HEK293 (cell line): ENCODE data around the gene FARSA.

ENCODE experiments used
- CTCF ChIA-PET: fragments of 350-600 bp; formaldehyde crosslinking; extraction: SDS; loops from one replicate; lab custom pipeline; 2021; ENCODE audit warnings: antibody characterized with exemption; lab: Yijun Ruan, JAX
- POLR2A ChIA-PET: fragments of 300-600 bp; formaldehyde crosslinking; extraction: SDS; loops from one replicate; lab custom pipeline; 2020; ENCODE audit warnings: antibody characterized with exemption, inconsistent platforms; lab: Yijun Ruan, JAX
- H3K27ac ChIP-seq: fragments of 200-500 bp; sonication (Bioruptor generic); 2 replicates; pipeline ENCODE4 v1.5.1; 2014; ENCODE audit warnings: low read depth, low read length, control low read depth, inconsistent platforms; ENCODE audit errors: extremely low read depth
- H3K36me3 ChIP-seq, 2 experiments: fragments of 200-500 bp in 1 of 2; sonication (Bioruptor generic) in 1 of 2; 1 replicate in 1 of 2; 2 replicates in 1 of 2; pipeline ENCODE4 v1.5.1; 2014 to 2017; ENCODE audit warnings: inconsistent platforms in 2 of 2, low read length in 2 of 2; ENCODE audit not compliant: control insufficient read depth in 2 of 2, insufficient read depth in 1 of 2
- H3K4me1 ChIP-seq: fragments of 200-500 bp; sonication (Bioruptor generic); 2 replicates; pipeline ENCODE4 v1.5.1; 2014; ENCODE audit warnings: mild to moderate bottlenecking, low read length, inconsistent platforms; ENCODE audit not compliant: control insufficient read depth, insufficient read depth
- H3K4me3 ChIP-seq: 2 replicates; pipeline ENCODE4 v1.5.1; 2011; ENCODE audit warnings: low read depth, mild to moderate bottlenecking, control low read depth, low read length, moderate library complexity
- H3K9me3 ChIP-seq: fragments of 200-500 bp; sonication (Bioruptor generic); 2 replicates; pipeline ENCODE4 v1.5.1; 2014; ENCODE audit warnings: low read depth, low read length, inconsistent platforms; ENCODE audit not compliant: control insufficient read depth, insufficient read depth
- AEBP2 ChIP-seq: fragments of 450-650 bp; formaldehyde crosslinking; IDR thresholded peaks from 2 replicates; pipeline ENCODE4 v1.5.1; 2016; ENCODE audit warnings: missing biosample characterization, missing genetic modification characterization, borderline replicate concordance
- BCL11B ChIP-seq: fragments of 450-650 bp; formaldehyde crosslinking; IDR thresholded peaks from 2 replicates; pipeline ENCODE4 v1.5.1; 2016; ENCODE audit warnings: low read depth, missing biosample characterization, missing genetic modification characterization
- HOXD13 ChIP-seq: sonication (generic); formaldehyde crosslinking; IDR thresholded peaks from 2 replicates; pipeline ENCODE4 v1.8.0; 2022; ENCODE audit warnings: missing genetic modification reagents, borderline replicate concordance
- KLF9 ChIP-seq: fragments of 450-650 bp; formaldehyde crosslinking; IDR thresholded peaks from 2 replicates; pipeline ENCODE4 v1.5.1; 2016; ENCODE audit warnings: missing biosample characterization, missing genetic modification characterization, low read depth
- MEIS1 ChIP-seq: sonication (generic); formaldehyde crosslinking; IDR thresholded peaks from 2 replicates; pipeline ENCODE4 v1.8.1; 2022; ENCODE audit warnings: missing genetic modification reagents, mild to moderate bottlenecking, borderline replicate concordance
- PRDM4 ChIP-seq: fragments of 450-650 bp; formaldehyde crosslinking; IDR thresholded peaks from 2 replicates; pipeline ENCODE4 v1.5.1; 2017; ENCODE audit warnings: missing biosample characterization, missing genetic modification characterization
- SETDB1 ChIP-seq: IDR thresholded peaks from one replicate; pipeline ENCODE4 v1.6.1; 2017; ENCODE audit warnings: mild to moderate bottlenecking, low read length, moderate library complexity, mixed read lengths; ENCODE audit not compliant: insufficient read length
- SP2 ChIP-seq: fragments of 450-650 bp; formaldehyde crosslinking; IDR thresholded peaks from 2 replicates; pipeline ENCODE4 v1.5.1; 2016; ENCODE audit warnings: missing biosample characterization, missing genetic modification characterization
- ZBTB26 ChIP-seq: fragments of 450-650 bp; formaldehyde crosslinking; optimal IDR thresholded peaks from 2 replicates; pipeline ENCODE3; 2016; ENCODE audit warnings: missing biosample characterization, mild to moderate bottlenecking, missing genetic modification characterization
- ZFHX2 ChIP-seq: fragments of 450-650 bp; formaldehyde crosslinking; conservative IDR thresholded peaks from 2 replicates; pipeline ENCODE4 v1.5.1; 2016; ENCODE audit warnings: missing biosample characterization, missing genetic modification characterization
- ZNF10 ChIP-seq: fragments of 450-650 bp; formaldehyde crosslinking; IDR thresholded peaks from 2 replicates; pipeline ENCODE4 v1.5.1; 2017; ENCODE audit warnings: missing biosample characterization, missing genetic modification characterization
- ZNF112 ChIP-seq: fragments of 450-650 bp; formaldehyde crosslinking; IDR thresholded peaks from 2 replicates; pipeline ENCODE4 v1.5.0; 2017; ENCODE audit warnings: missing biosample characterization, missing genetic modification characterization
- ZNF174 ChIP-seq: fragments of 450-650 bp; formaldehyde crosslinking; IDR thresholded peaks from 2 replicates; pipeline ENCODE4 v1.5.0; 2017; ENCODE audit warnings: missing biosample characterization, mild to moderate bottlenecking, missing genetic modification characterization
- ZNF184 ChIP-seq: fragments of 450-650 bp; IDR thresholded peaks from 2 replicates; pipeline ENCODE4 v1.5.1; 2018; ENCODE audit warnings: missing biosample characterization, mild to moderate bottlenecking, missing genetic modification characterization
- ZNF2 ChIP-seq: fragments of 450-650 bp; formaldehyde crosslinking; IDR thresholded peaks from 2 replicates; pipeline ENCODE4 v1.5.1; 2016; ENCODE audit warnings: missing biosample characterization, missing genetic modification characterization
- ZNF335 ChIP-seq: fragments of 450-650 bp; formaldehyde crosslinking; conservative IDR thresholded peaks from 2 replicates; pipeline ENCODE4 v1.5.1; 2016; ENCODE audit warnings: missing biosample characterization, missing genetic modification characterization
- ZNF366 ChIP-seq: fragments of 450-650 bp; formaldehyde crosslinking; conservative IDR thresholded peaks from 2 replicates; pipeline ENCODE4 v1.5.1; 2016; ENCODE audit warnings: missing biosample characterization, missing genetic modification characterization
- ZNF391 ChIP-seq: fragments of 450-650 bp; formaldehyde crosslinking; IDR thresholded peaks from 2 replicates; pipeline ENCODE4 v1.5.1; 2016; ENCODE audit warnings: low read depth, missing biosample characterization, missing genetic modification characterization, borderline replicate concordance
- ZNF426 ChIP-seq: fragments of 450-650 bp; formaldehyde crosslinking; IDR thresholded peaks from 2 replicates; pipeline ENCODE4 v1.5.1; 2017; ENCODE audit warnings: missing biosample characterization, missing genetic modification characterization, mild to moderate bottlenecking, inconsistent platforms, moderate library complexity
- ZNF510 ChIP-seq: fragments of 450-650 bp; formaldehyde crosslinking; IDR thresholded peaks from 2 replicates; pipeline ENCODE4 v1.5.1; 2018; ENCODE audit warnings: mild to moderate bottlenecking, missing genetic modification characterization, missing biosample characterization; ENCODE audit not compliant: insufficient replicate concordance
- ZNF544 ChIP-seq: fragments of 450-650 bp; formaldehyde crosslinking; IDR thresholded peaks from 2 replicates; pipeline ENCODE4 v1.5.0; 2017; ENCODE audit warnings: missing biosample characterization, missing genetic modification characterization
- ZNF548 ChIP-seq: fragments of 450-650 bp; formaldehyde crosslinking; IDR thresholded peaks from 2 replicates; pipeline ENCODE4 v1.5.1; 2016; ENCODE audit warnings: missing biosample characterization, missing genetic modification characterization
- ZNF561 ChIP-seq: fragments of 450-650 bp; IDR thresholded peaks from 2 replicates; pipeline ENCODE4 v1.5.1; 2018; ENCODE audit warnings: missing biosample characterization, missing genetic modification characterization, borderline replicate concordance
- ZNF610 ChIP-seq: fragments of 450-650 bp; formaldehyde crosslinking; IDR thresholded peaks from 2 replicates; pipeline ENCODE4 v1.5.1; 2016; ENCODE audit warnings: missing biosample characterization, missing genetic modification characterization, borderline replicate concordance
- ZNF624 ChIP-seq: fragments of 450-650 bp; formaldehyde crosslinking; IDR thresholded peaks from 2 replicates; pipeline ENCODE4 v1.5.1; 2017; ENCODE audit warnings: missing biosample characterization, missing genetic modification characterization
- ZNF626 ChIP-seq: fragments of 450-650 bp; sonication (Bioruptor Pico); formaldehyde crosslinking; IDR thresholded peaks from 2 replicates; pipeline ENCODE4 v1.5.1; 2018; ENCODE audit warnings: missing biosample characterization, missing genetic modification characterization, inconsistent platforms
- ZNF837 ChIP-seq: fragments of 450-650 bp; formaldehyde crosslinking; IDR thresholded peaks from 2 replicates; pipeline ENCODE4 v1.5.1; 2016; ENCODE audit warnings: missing biosample characterization, missing genetic modification characterization
- ZNF843 ChIP-seq: fragments of 450-650 bp; formaldehyde crosslinking; IDR thresholded peaks from 2 replicates; pipeline ENCODE4 v1.5.1; 2016; ENCODE audit warnings: missing biosample characterization, missing genetic modification characterization
- ZSCAN18 ChIP-seq: fragments of 450-650 bp; formaldehyde crosslinking; IDR thresholded peaks from 2 replicates; pipeline ENCODE4 v1.5.1; 2016; ENCODE audit warnings: missing biosample characterization, missing genetic modification characterization

The FARSA gene

GRCh38 chr19:12893582-12893981, 39.9 kb downstream of the FARSA start:
- CTCF ChIA-PET, result interaction anchor here (0.6 to 0.7 kb wide), 2 partner anchors 17 to 133 kb away, joined by 3 read pairs; no protein-coding TSS in a partner anchor
- TF ChIP-seq ZNF548 (tag by site-specific recombination), result no peak
- TF ChIP-seq ZSCAN18, result no peak
- no peak for TF ChIP-seq PRDM4 (tag by site-specific recombination)
- no peak for TF ChIP-seq ZNF510 (tag by site-specific recombination)
- TF ChIP-seq ZNF366 (tag by site-specific recombination), result no peak
- no peak for TF ChIP-seq ZNF112 (tag by site-specific recombination)
- no peak for TF ChIP-seq ZNF626
- no peak for TF ChIP-seq ZNF426 (tag by site-specific recombination)
- no peak for TF ChIP-seq HOXD13
- no peak for TF ChIP-seq ZNF174 (tag by site-specific recombination)
- no peak for TF ChIP-seq ZNF837 (tag by site-specific recombination)
- TF ChIP-seq ZNF391 (tag by site-specific recombination), result no peak
- H3K27ac ChIP-seq, result no peak overlapping the region
- H3K4me1 ChIP-seq, result no peaks in the 10 kb centered on the region
- H3K9me3 ChIP-seq, result no peaks in the 10 kb centered on the region
- POLR2A ChIA-PET, result interaction anchor here (1.3 kb wide), 1 partner anchor 25 kb away, joined by 3 read pairs; the partner anchor contains the start of gene SYCE2
- no peak overlapping the region for H3K4me3 ChIP-seq
- H3K36me3 ChIP-seq, result peaks cover 0 to 42% of the 10 kb centered on the region in 2 experiments; a peak in 2 of 3 replicates

GRCh38 chr19:12891553-12892021, 41.9 kb downstream of the FARSA start:
- TF ChIP-seq ZNF2 (tag by site-specific recombination) (no peak), ZNF544 (tag by site-specific recombination) (no peak), ZNF843 (tag by site-specific recombination) (no peak), KLF9 (tag by site-specific recombination) (no peak), MEIS1 (CRISPR knock-in tag) (no peak), SETDB1 (no peak), BCL11B (0 out of 2 replicates have a peak, but pooled peaks have one; percentile 0), ZNF10 (tag by site-specific recombination) (peak; percentile 87), ZNF184 (tag by site-specific recombination) (no peak), SP2 (tag by site-specific recombination) (peak; percentile 51), ZNF335 (peak; percentile 55), ZNF561 (tag by site-specific recombination) (no peak), ZFHX2 (no peak; the same call in 1 of the 2 replicates), ZNF624 (tag by site-specific recombination) (no peak), ZBTB26 (peak; percentile 12), AEBP2 (no peak), ZNF610 (tag by site-specific recombination) (no peak)
- TF ChIP-seq, all 188 proteins: peak for 5
- H3K27ac ChIP-seq, result no peak overlapping the region

More at GRCh38 chr19:12891553-12892021, 41.9 kb downstream of the FARSA start:
- H3K4me1 ChIP-seq, result no peaks in the 10 kb centered on the region
- H3K4me3 ChIP-seq, result peak overlapping the region; percentile 96
- H3K9me3 ChIP-seq, result no peaks in the 10 kb centered on the region
- ChIA-PET CTCF (interaction anchor here (1.0 to 1.3 kb wide), 2 partner anchors 9 to 44 kb away, joined by 5 to 6 read pairs; no protein-coding TSS in a partner anchor), POLR2A (interaction anchor here (0.5 to 2.7 kb wide), 15 partner anchors 8 to 681 kb away, joined by 3 to 42 read pairs (median 5); partner anchors contain the start of genes DNASE2, FARSA, GADD45GIP1 and NACC1)
- peaks cover 0 to 25% of the 10 kb centered on the region in 2 experiments; a peak in 2 of 3 replicates for H3K36me3 ChIP-seq
